Neuronal stem cell (in vitro differentiated cells): Measurements from ENCODE around the gene CPN2.

Experiments used
- DNase-seq: peaks from one replicate; pipeline ENCODE4 v3.0.0-alpha.2; 2013; ENCODE audit warnings: low spot score
- H2AFZ ChIP-seq: one replicate; pipeline ENCODE4 v1.6.1; 2013; ENCODE audit warnings: mild to moderate bottlenecking, low read length, inconsistent platforms
- H2AK5ac ChIP-seq: 2 replicates; pipeline ENCODE4 v1.6.1; 2013; ENCODE audit warnings: low read depth, mild to moderate bottlenecking, inconsistent platforms, low read length, moderate library complexity, mixed read lengths
- H2BK120ac ChIP-seq: 2 replicates; pipeline ENCODE4 v1.6.1; 2013; ENCODE audit warnings: low read depth, mild to moderate bottlenecking, inconsistent platforms, low read length, moderate library complexity, mixed read lengths
- H2BK12ac ChIP-seq: one replicate; pipeline ENCODE4 v1.6.1; 2013; ENCODE audit warnings: low read length, inconsistent platforms
- H2BK15ac ChIP-seq: 2 replicates; pipeline ENCODE4 v1.6.1; 2013; ENCODE audit warnings: mild to moderate bottlenecking, low read length, inconsistent platforms, mixed read lengths
- H2BK5ac ChIP-seq: one replicate; pipeline ENCODE4 v1.6.1; 2013; ENCODE audit warnings: inconsistent platforms, mild to moderate bottlenecking, low read length, moderate library complexity
- H3K14ac ChIP-seq: one replicate; pipeline ENCODE4 v1.6.1; 2013; ENCODE audit warnings: low read length, inconsistent platforms
- H3K18ac ChIP-seq: 2 replicates; pipeline ENCODE4 v1.6.1; 2013; ENCODE audit warnings: low read length, inconsistent platforms
- H3K23ac ChIP-seq: 2 replicates; pipeline ENCODE4 v1.6.1; 2013; ENCODE audit warnings: low read depth, mild to moderate bottlenecking, mixed read lengths, low read length, inconsistent platforms; ENCODE audit not compliant: poor library complexity
- H3K27ac ChIP-seq: replicated peaks from 3 replicates; pipeline ENCODE4 v1.5.1; 2013; ENCODE audit warnings: low read length, inconsistent platforms
- H3K27me3 ChIP-seq, 3 experiments: 2 replicates each; pipeline ENCODE4 v1.6.1; 2013; ENCODE audit warnings: low read length in 3 of 3, mild to moderate bottlenecking in 2 of 3, inconsistent platforms in 1 of 3, low read depth in 1 of 3, mixed read lengths in 1 of 3, moderate library complexity in 1 of 3; ENCODE audit not compliant: control insufficient read depth in 3 of 3, insufficient read depth in 3 of 3
- H3K36me3 ChIP-seq, 2 donors: replicated peaks in 1 of 2; 2 replicates each; pipeline ENCODE4 v1.6.1; 2013; ENCODE audit warnings: low read length in 2 of 2; ENCODE audit not compliant: control insufficient read depth in 2 of 2, insufficient read depth in 2 of 2
- H3K4ac ChIP-seq: 2 replicates; pipeline ENCODE4 v1.6.1; 2013; ENCODE audit warnings: inconsistent platforms, mild to moderate bottlenecking, low read length, moderate library complexity
- H3K4me1 ChIP-seq, 2 donors: 1 replicate in 1 of 2; 2 replicates in 1 of 2; pipeline ENCODE4 v1.6.1; 2013; ENCODE audit warnings: low read length in 2 of 2, low read depth in 1 of 2; ENCODE audit not compliant: control insufficient read depth in 2 of 2, insufficient read depth in 1 of 2
- H3K4me2 ChIP-seq: one replicate; pipeline ENCODE4 v1.6.1; 2013; ENCODE audit warnings: mild to moderate bottlenecking, low read length, inconsistent platforms; ENCODE audit not compliant: insufficient read depth, poor library complexity, severe bottlenecking
- H3K4me3 ChIP-seq, 2 donors: 2 replicates each; pipeline ENCODE4 v1.5.1; 2013; ENCODE audit warnings: low read length in 2 of 2, mild to moderate bottlenecking in 2 of 2, inconsistent platforms in 1 of 2, moderate library complexity in 1 of 2
- H3K79me1 ChIP-seq: one replicate; pipeline ENCODE4 v1.6.1; 2013; ENCODE audit warnings: low read depth, mild to moderate bottlenecking, inconsistent platforms, low read length, moderate library complexity
- H3K9ac ChIP-seq: one replicate; pipeline ENCODE4 v1.6.1; 2013; ENCODE audit warnings: mild to moderate bottlenecking, low read depth, low read length, inconsistent platforms; ENCODE audit not compliant: poor library complexity
- H3K9me3 ChIP-seq, 2 donors: replicated peaks in 1 of 2; 2 replicates each; pipeline versions ENCODE3 to v1.6.1; 2013; ENCODE audit warnings: low read length in 2 of 2, mild to moderate bottlenecking in 2 of 2, inconsistent platforms in 1 of 2, low read depth in 1 of 2, mixed read lengths in 1 of 2, moderate library complexity in 1 of 2; ENCODE audit not compliant: control insufficient read depth in 2 of 2, insufficient read depth in 1 of 2
- H4K8ac ChIP-seq: one replicate; pipeline ENCODE4 v1.6.1; 2013; ENCODE audit warnings: low read depth, mild to moderate bottlenecking, inconsistent platforms, low read length, moderate library complexity
- H4K91ac ChIP-seq: one replicate; pipeline ENCODE4 v1.6.1; 2013; ENCODE audit warnings: low read length, low read depth, mild to moderate bottlenecking, inconsistent platforms; ENCODE audit not compliant: poor library complexity
- WGBS, 2 donors: extraction: QIAGEN DNeasy Blood & Tissue Kit; methylation state at CpG; one replicate each; pipeline ENCODE4 v1.1.7; 2013; ENCODE audit warnings: missing lambda C conversion rate in 2 of 2, mixed read lengths in 1 of 2; ENCODE audit not compliant: insufficient read length in 2 of 2, insufficient replicate concordance in 1 of 2; ENCODE audit errors: extremely low coverage in 2 of 2; 5-methylcytosine and 5-hydroxymethylcytosine counted together

The CPN2 gene

DNA sequence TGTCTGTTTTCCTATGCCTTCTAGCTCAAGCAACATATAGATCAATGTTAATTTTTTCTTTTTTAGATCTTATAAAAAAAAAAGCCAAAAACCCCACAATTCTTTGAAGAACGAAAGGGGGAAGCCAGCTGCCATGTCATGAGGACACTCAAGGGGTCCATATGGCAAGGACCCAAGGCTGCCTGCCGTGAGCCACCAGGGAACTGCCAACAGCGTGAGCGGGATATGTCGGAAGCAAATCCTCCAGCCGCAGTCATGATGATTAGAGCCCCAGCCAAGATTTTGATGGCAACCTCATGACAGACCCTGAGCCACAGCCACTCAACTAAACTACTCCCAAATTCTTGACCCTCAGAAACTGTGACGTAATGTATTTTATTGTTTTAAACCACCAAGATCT is 41.4 kb upstream of the CPN2 start:
- Histone ChIP-seq H3K4me3 (no peak overlapping the region), H3K4me2 (no peak overlapping the region), H3K18ac (no peak overlapping the region), H4K8ac (no peak overlapping the region), H2BK120ac (no peak overlapping the region), H3K9me3 (peaks cover 3 to 5% of the 10 kb centered on the region in 2 donors), H3K36me3 (no peaks in the 10 kb centered on the region), H3K23ac (no peak overlapping the region), H2BK15ac (no peak overlapping the region), H2BK12ac (no peak overlapping the region), H2BK5ac (no peak overlapping the region), H3K4ac (no peak overlapping the region), H3K27ac (no peak overlapping the region), H2AK5ac (no peak overlapping the region), H3K14ac (peak overlapping the region; percentile 17), H3K4me1 (peaks cover 5 to 17% of the 10 kb centered on the region in 2 donors), H3K79me1 (no peaks in the 10 kb centered on the region), H2AFZ (no peak overlapping the region), H4K91ac (no peak overlapping the region), H3K9ac (no peak overlapping the region), H3K27me3 (peaks cover 0 to 11% (median 2%) of the 10 kb centered on the region in 3 experiments)
- DNase-seq: no peak
- no CpG with 5 or more reads among the region's 7 CpGs for WGBS, 2 donors

DNA sequence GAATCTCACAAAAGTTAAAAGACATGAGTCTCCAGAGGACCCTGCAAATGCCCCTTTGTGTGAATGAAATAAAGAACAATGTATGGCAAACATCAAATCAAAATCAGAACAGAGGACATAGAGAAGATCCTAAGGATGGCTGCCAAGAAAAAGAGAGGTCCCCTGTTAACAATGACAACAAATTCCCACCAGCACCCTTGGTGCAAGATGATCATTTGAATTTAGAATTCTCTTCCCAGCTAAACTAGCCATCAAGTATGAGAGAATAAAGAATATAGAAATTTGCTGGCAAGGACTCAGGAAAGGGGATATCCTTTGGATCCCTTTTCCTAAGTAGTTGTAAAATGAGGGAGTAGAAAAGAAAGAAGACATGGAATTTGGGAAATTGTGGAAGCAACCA is 39.7 kb upstream of the CPN2 start:
- Histone ChIP-seq H3K4me1 (peaks cover 3 to 12% of the 10 kb centered on the region in 2 donors), H3K9me3 (peaks cover 0 to 2% of the 10 kb centered on the region in 2 donors), H4K91ac (no peak overlapping the region), H2BK5ac (no peak overlapping the region), H3K4me2 (no peak overlapping the region), H2BK12ac (no peak overlapping the region), H3K14ac (no peak overlapping the region), H3K23ac (no peak overlapping the region), H3K27me3 (no peaks in the 10 kb centered on the region), H2AK5ac (no peak overlapping the region), H3K4ac (no peak overlapping the region), H3K36me3 (no peaks in the 10 kb centered on the region), H4K8ac (no peak overlapping the region), H2BK15ac (no peak overlapping the region), H3K9ac (no peak overlapping the region), H3K79me1 (no peaks in the 10 kb centered on the region), H3K18ac (no peak overlapping the region), H2AFZ (no peak overlapping the region), H3K27ac (no peak overlapping the region), H3K4me3 (no peak overlapping the region), H2BK120ac (no peak overlapping the region)
- DNase-seq: no peak

DNA sequence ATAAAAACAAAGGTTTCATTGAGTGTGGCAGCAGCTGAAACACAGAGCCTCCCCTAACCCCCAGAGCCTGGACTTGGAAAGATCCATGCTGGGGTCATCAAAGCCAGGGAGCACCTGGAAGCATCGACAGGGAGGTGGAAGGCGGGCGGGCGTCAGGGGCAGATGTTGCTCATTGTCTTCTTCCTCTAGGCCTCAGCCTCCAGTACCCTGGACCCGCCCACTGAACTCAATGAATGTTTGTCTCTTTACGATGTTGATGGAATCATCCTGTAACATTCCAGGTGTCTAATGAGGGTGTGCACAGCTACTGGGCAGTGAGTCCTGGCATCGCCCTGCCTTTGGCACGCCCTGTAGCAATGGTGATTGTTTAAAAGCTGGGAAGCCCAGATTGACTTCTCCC is 38.1 kb upstream of the CPN2 start:
- no peak for DNase-seq
- Histone ChIP-seq H4K91ac (no peak overlapping the region), H4K8ac (no peak overlapping the region), H2AK5ac (no peak overlapping the region), H3K36me3 (no peaks in the 10 kb centered on the region), H3K14ac (no peak overlapping the region), H2AFZ (no peak overlapping the region), H3K4me2 (no peak overlapping the region), H3K4me3 (no peak overlapping the region), H3K9me3 (peaks cover 2 to 5% of the 10 kb centered on the region in 2 donors), H3K27ac (no peak overlapping the region), H3K23ac (no peak overlapping the region), H3K4ac (no peak overlapping the region), H2BK12ac (no peak overlapping the region), H2BK15ac (no peak overlapping the region), H3K79me1 (no peaks in the 10 kb centered on the region), H3K18ac (no peak overlapping the region), H3K4me1 (peaks cover under 1 to 3% of the 10 kb centered on the region in 2 donors), H3K27me3 (no peaks in the 10 kb centered on the region), H2BK5ac (no peak overlapping the region), H3K9ac (no peak overlapping the region), H2BK120ac (no peak overlapping the region)
- no CpG with 5 or more reads among the region's 8 CpGs for WGBS, 2 donors

DNA sequence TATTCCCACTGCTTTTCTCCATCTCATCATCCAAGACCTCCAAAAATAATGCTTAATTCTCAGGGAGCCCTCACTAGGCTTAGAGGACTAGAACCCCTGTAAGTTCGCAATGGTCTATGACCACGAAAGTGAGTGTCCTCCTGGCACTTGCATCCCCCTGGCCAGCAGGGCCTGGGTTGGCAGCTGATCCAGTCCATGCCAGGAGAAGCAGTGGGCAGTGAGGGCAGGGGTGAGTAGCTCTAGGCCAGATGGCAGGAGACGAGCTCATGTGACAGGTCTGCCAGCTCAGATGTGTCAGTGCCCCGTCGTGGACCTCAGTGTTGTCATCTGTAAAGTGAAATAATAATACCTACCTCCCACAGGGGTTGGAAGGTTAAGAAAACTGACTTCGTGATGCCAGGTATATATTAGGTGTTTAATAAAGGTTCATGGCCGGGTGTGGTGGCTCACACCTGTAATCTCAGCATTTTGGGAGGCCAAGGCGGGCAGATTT is 36.8 kb upstream of the CPN2 start:
- Histone ChIP-seq H3K14ac (no peak overlapping the region), H3K4ac (no peak overlapping the region), H2AK5ac (peak overlapping the region; percentile 73), H2BK12ac (no peak overlapping the region), H2BK5ac (no peak overlapping the region), H4K8ac (no peak overlapping the region), H3K4me1 (peaks cover 2 to 12% of the 10 kb centered on the region in 2 donors), H3K27ac (no peak overlapping the region), H2AFZ (no peak overlapping the region), H3K23ac (peak overlapping the region; percentile 90), H3K9me3 (peaks cover 2 to 5% of the 10 kb centered on the region in 2 donors), H3K4me3 (no peak overlapping the region), H4K91ac (no peak overlapping the region), H3K79me1 (no peaks in the 10 kb centered on the region), H3K18ac (peak overlapping the region; percentile 52), H3K27me3 (no peaks in the 10 kb centered on the region), H3K9ac (no peak overlapping the region), H3K36me3 (no peaks in the 10 kb centered on the region), H3K4me2 (no peak overlapping the region), H2BK15ac (no peak overlapping the region), H2BK120ac (no peak overlapping the region)
- DNase-seq: no peak
- no CpG with 5 or more reads among the region's 8 CpGs for WGBS, 2 donors
